ENCODE measurements around the gene LAMA1. TPM values are rescaled to one million over a fixed set of nuclear protein-coding genes. Genes with fewer than 3 reads are reported as not detected.

Gene LAMA1, protein sequence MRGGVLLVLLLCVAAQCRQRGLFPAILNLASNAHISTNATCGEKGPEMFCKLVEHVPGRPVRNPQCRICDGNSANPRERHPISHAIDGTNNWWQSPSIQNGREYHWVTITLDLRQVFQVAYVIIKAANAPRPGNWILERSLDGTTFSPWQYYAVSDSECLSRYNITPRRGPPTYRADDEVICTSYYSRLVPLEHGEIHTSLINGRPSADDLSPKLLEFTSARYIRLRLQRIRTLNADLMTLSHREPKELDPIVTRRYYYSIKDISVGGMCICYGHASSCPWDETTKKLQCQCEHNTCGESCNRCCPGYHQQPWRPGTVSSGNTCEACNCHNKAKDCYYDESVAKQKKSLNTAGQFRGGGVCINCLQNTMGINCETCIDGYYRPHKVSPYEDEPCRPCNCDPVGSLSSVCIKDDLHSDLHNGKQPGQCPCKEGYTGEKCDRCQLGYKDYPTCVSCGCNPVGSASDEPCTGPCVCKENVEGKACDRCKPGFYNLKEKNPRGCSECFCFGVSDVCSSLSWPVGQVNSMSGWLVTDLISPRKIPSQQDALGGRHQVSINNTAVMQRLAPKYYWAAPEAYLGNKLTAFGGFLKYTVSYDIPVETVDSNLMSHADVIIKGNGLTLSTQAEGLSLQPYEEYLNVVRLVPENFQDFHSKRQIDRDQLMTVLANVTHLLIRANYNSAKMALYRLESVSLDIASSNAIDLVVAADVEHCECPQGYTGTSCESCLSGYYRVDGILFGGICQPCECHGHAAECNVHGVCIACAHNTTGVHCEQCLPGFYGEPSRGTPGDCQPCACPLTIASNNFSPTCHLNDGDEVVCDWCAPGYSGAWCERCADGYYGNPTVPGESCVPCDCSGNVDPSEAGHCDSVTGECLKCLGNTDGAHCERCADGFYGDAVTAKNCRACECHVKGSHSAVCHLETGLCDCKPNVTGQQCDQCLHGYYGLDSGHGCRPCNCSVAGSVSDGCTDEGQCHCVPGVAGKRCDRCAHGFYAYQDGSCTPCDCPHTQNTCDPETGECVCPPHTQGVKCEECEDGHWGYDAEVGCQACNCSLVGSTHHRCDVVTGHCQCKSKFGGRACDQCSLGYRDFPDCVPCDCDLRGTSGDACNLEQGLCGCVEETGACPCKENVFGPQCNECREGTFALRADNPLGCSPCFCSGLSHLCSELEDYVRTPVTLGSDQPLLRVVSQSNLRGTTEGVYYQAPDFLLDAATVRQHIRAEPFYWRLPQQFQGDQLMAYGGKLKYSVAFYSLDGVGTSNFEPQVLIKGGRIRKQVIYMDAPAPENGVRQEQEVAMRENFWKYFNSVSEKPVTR (N-terminal part only)
- total RNA-seq = 100 to 1,000 TPM in 1 of 2 donors, 10 to 100 TPM in 1; 73.0 to 122 TPM

DNA sequence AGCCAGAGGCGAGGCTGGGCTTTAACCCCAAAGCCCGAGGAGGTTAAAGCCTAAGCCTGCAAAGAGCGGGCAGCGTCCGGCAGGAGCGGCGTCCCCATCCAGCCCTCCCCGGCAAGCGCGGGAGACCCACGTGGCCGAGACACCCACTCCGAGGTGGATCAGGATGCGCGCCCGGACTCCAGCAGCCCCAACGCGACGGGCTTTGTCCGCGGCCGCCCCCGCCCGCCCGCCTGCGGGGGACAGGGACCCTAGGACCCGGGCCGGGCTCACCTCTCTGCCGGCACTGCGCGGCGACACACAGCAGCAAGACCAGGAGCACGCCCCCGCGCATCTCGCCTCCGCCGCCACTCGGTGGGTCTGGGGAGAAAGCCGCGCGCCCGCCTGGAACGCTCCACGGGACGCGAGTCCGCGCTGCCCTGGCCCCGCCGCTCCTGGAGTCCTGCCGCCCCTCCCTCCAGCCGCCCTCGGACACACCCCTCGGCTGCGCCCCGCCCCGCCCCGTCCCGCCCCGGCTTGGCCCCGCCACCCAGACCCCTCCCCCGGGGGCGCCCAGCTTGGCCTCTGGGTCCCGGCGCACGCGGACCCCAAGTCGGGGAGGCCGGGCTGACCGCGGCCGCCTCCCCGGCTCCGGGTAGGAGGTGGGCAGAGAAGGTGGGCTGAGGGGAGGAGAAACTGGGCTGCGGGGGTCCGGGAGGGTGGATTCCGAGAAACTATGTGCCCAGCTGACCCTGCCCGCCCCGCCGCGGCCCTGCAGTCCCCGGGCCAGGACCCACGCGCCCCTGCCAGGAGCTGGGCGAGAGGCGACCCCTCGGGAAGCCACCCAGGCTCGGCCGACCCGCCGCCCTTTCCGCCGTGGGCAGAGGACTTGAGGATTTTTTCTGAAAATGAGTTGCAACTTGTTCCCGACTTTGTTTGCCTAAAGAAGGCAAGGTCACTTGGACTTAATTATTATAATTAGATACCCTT, at the start of gene LAMA1:
LAMA1 (minus strand) TSS at position 408 of the 966 bp plus-strand sequence; CDS start at position 331, 77 bp downstream.

Small RNAs within 50 kb of the gene (small RNA-seq; reads per million reads assigned to genes)
- gene RNU6-916P = 0 reads per million in 2 donors

Other genes starting within 250 kb of the LAMA1 start
- gene LRRC30, start 113.3 kb upstream of the LAMA1 start, total RNA-seq = not detected